Loucy (cell line): ENCODE results near the gene PPFIA1.

Experiments
- EZH2phosphoT487 ChIP-seq: fragments of 200-600 bp; IDR thresholded peaks from 2 replicates; pipeline ENCODE4 v1.6.1; 2018; ENCODE audit warnings: antibody characterized with exemption, mild to moderate bottlenecking, moderate library complexity, borderline replicate concordance
- TF ChIP-seq, protein P1 (sequence below): fragments of 200-600 bp; sonication (generic); conservative IDR thresholded peaks from 2 replicates; pipeline ENCODE4 v1.5.1; 2014; ENCODE audit warnings: mild to moderate bottlenecking, antibody characterized with exemption, low read length

DNA sequence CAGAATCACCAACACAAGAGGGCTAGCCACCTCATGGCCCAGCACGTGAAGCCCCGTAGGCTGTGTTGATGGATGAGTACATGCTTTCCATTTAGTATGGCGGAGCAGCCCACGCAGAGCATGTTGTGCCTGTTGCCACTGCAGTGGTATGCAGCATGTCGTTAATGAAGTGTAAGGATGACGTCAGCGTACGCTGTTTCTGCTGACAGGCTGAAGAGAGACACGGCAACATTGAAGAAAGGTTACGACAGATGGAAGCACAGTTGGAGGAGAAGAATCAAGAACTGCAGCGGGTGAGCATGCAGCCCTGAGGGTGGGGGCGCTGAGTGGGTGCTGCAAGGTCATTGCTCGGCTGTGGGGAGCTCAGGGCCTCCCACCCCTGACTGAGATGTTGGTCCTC lies 62.8 kb downstream of the PPFIA1 start:
- TF ChIP-seq, protein P1, sequence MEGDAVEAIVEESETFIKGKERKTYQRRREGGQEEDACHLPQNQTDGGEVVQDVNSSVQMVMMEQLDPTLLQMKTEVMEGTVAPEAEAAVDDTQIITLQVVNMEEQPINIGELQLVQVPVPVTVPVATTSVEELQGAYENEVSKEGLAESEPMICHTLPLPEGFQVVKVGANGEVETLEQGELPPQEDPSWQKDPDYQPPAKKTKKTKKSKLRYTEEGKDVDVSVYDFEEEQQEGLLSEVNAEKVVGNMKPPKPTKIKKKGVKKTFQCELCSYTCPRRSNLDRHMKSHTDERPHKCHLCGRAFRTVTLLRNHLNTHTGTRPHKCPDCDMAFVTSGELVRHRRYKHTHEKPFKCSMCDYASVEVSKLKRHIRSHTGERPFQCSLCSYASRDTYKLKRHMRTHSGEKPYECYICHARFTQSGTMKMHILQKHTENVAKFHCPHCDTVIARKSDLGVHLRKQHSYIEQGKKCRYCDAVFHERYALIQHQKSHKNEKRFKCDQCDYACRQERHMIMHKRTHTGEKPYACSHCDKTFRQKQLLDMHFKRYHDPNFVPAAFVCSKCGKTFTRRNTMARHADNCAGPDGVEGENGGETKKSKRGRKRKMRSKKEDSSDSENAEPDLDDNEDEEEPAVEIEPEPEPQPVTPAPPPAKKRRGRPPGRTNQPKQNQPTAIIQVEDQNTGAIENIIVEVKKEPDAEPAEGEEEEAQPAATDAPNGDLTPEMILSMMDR: no peak
- no peak for TF ChIP-seq EZH2phosphoT487
